Occipital lobe (tissue), 2 donors: ENCODE results near the gene PYURF. TPM values are rescaled to one million over a fixed set of nuclear protein-coding genes. Genes with fewer than 3 reads are reported as not detected.

Experiments
- DNase-seq: peaks from one replicate; lab custom pipeline; 2025; lab: John Stamatoyannopoulos, UW
- total RNA-seq: library from RNA; depleted of rRNA; stranded (reverse); fragments of >200 nt; gene quantifications from one replicate; pipeline ENCODE4 v1.2.3, GENCODE V29; 2014

Gene PYURF
- total RNA-seq, 1 donor from 2014 or later: 70.8 TPM

- DNase-seq: no peak
Measured at GRCh38 chr4:88511236-88511635, 12.3 kb downstream of the PYURF start.

- no peak for DNase-seq
Measured at GRCh38 chr4:88503344-88503743, 20.2 kb downstream of the PYURF start.

- no peak for DNase-seq
Measured at GRCh38 chr4:88497859-88498409, 25.6 kb downstream of the PYURF start.

GRCh38 chr4:88489100-88489761 lies 34.3 kb downstream of the PYURF start:
- no peak for DNase-seq

GRCh38 chr4:88481537-88481936 lies 42.0 kb downstream of the PYURF start:
- no peak for DNase-seq

- DNase-seq: no peak
Measured at GRCh38 chr4:88478247-88478646, 45.3 kb downstream of the PYURF start.

- no peak for DNase-seq
Measured at GRCh38 chr4:88477229-88477860, 46.2 kb downstream of the PYURF start.

Other genes starting within 250 kb of the PYURF start
- 125 TPM for gene PPM1K, start 239.2 kb downstream of the PYURF start, total RNA-seq
- gene HERC6, start 144.9 kb downstream of the PYURF start, total RNA-seq: 4.1 TPM
- gene HERC5, start 66.7 kb downstream of the PYURF start, total RNA-seq: 2.5 TPM
- 68.9 TPM for gene HERC3, start 68.7 kb upstream of the PYURF start, total RNA-seq
- 36.2 TPM for gene NAP1L5, start 174.1 kb upstream of the PYURF start, total RNA-seq